NCI-H774 (cell line): ENCODE measurements around the gene AATK.

Source experiments
- DNase-seq: peaks from one replicate; lab custom pipeline; 2025; lab: John Stamatoyannopoulos, UW

The AATK gene

GRCh38 chr17:81071761-81072741, 94.0 kb downstream of the AATK start:
- DNase-seq: no peak

GRCh38 chr17:81070541-81071246, 95.3 kb downstream of the AATK start:
- no peak for DNase-seq

GRCh38 chr17:81069135-81069645, 96.8 kb downstream of the AATK start:
- DNase-seq: no peak

DNA sequence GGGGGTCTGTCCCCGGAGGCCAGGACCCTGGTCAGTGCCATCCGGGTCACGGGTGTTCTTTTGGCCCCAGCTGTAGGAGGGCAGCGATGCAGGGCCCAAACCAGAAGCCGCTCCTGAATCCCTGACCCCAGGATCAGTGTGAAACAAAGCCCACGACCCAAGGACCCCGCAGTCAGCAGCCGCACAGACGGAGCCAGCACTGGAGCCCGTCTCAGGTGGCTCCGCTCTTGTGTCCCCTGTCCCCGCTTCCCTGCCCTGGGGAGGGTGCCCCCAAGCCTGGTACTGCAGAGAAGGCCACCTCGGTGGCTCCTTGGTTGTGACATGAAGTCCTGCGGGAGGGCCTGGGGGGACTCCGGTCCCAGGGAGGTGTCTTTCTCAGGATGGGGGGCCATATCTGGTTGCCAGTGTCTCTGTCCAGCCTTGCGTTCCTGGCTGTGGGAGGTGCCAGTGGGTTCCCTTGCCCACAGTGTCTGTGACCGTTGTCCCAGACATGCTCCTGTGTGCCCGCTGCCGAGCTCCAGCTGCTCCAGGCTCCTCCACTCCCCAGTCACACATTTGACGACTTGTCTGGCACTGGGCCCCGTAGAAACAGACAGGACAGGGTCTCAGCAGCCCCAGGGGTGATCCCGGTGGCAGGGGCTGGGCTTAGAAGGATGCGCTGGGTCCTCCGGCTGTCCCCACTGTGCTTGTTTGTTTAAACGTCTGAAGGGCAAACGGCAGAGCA, 97.4 kb downstream of the AATK start:
- DNase-seq: no peak

DNA sequence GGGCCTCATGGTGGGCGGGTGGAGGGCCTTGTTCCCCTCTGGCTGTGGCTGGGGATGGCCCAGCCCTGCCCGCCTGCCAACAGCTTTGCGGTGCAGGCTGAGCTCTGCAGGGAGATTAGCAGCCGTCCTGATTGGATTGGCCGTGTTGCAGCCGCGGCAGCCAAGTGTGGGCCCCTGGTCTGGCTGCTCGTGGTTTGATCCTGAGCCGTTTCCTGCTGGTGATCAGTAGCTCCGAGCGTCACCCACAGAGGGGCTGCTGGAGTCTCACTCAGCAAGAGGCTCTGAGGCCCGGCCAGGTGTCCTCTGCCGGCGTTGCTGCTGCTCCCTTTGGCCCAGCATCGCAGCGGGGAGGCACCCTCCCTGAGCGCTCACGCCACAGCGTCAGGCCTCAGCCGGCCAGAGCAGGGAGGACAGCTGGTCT, 98.6 kb downstream of the AATK start:
- DNase-seq: no peak
